ENCODE data around the gene GDF10.

Gene GDF10

DNA sequence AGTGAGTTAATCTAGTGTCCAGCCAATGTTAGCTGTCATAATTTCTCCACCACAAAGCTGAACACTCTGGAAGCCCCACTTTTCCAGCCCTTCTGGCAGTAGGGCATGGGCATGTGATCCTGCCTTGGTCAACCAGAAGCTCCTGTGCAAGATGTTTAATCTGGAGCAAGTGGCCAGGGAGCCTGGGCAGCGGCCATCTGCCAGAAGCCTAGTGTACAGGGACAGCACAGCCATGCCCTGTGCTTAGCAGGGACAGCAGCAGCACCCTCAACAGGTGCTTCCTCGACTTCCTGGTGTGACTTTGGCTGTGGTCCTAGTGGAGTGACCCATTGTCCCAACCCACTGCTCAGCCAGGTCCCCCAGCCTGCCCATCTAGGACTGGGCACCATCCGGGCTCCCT is 58.5 kb downstream of the GDF10 start:
- DNase-seq = no peak

- DNase-seq = no peak
These were observed 59.1 kb downstream of the GDF10 start for GRCh38 chr10:47359101-47359500.

DNA sequence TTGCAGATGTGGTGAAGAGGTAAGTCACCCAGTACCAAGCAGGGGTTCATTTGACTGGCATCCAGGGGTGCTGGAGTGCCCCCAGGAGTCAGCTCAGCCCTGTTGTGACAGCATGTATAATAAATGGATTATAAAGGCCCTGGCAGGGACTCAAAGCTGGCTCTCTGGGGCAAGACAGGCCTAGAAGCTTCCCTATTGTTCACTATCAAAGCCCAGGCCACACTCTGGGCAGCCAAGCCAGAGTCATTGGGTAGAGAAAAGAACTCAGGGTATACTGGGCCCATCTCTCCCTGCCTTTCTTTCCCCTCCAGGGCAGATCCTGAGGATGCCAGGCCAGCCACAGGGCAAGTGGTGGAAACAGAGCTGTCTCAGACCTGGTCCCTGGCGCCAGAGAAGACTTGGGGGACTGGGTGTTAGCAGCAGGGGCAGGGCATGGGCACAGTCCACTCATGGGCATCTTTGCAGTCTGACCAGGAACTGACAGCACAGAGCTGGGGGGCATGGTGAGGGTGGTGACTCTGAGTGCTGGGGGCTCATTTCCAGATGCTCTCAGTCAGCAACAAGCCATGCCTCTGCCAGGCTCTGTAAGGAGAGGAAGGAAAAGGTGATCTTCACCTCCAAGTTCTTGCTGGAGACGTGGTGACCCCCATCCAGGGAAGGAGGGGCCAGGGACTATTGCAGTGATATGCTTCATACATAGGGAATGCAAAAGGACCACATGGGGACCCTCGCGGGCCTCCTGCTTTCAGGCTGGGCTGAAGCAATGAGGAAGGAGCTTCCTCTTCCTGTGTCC is 59.8 kb downstream of the GDF10 start:
- DNase-seq = no peak

GRCh38 chr10:47360419-47361040 is 60.5 kb downstream of the GDF10 start:
- DNase-seq = no peak

- peak; percentile 24 for DNase-seq
These were observed 61.3 kb downstream of the GDF10 start for GRCh38 chr10:47361293-47361692.

DNA sequence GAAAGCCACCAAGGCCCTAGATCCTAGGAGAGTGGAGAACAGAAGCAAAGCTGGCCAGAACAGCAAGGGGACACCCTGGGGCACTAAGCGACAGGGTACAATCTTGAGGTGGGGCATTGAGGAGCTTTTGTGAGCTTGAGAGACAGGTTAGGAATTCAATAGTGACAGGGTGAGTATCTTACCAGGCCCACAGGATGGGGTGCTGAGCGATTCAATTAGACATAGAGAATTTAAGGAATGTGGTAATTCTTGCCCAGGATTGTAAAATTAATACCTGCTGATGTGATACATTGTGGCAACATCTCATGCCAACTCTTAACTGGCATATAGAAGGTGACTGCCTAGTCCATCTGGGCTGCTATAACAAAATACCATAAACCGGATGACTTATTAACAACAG is 62.2 kb downstream of the GDF10 start:
- DNase-seq = no peak
